Pulmonary artery endothelial cell (primary cell): Measurements from ENCODE around the gene DLG2. TPM values are rescaled to one million over a fixed set of nuclear protein-coding genes. Genes with fewer than 3 reads are reported as not detected.

Experiments used
- DNase-seq: peaks from one replicate; pipeline ENCODE4 v3.0.0-alpha.2; 2011; ENCODE audit warnings: low read depth, low spot score
- total RNA-seq: library from RNA; depleted of rRNA; stranded (reverse); fragments of >200 nt; gene quantifications from 2 replicates; pipeline ENCODE4 v1.2.3, GENCODE V29; 2014

DLG2 gene
- total RNA-seq, 1 donor from 2014 or later: 0.66 TPM

GRCh38 chr11:83663446-83663845 lies 1963.7 kb downstream of the DLG2 start:
- DNase-seq: no peak

DNA sequence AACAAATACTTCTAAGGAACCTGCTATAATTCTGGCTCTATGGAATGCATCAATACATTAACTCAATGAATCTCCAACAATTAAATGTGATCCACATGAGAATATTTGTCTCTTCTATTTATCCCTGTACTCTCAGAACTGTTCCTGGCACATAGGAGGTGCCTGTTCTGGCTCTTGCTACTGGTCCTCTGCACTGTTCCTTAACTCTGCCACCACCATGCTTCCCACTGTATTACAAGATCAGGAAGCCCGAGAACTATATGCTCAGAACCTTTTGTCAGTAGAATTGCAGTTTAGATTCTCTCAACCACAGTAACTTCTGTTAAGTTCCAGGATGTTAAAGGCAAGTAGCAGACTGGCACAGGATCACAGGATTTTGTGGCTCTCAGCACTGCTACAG lies 1964.7 kb downstream of the DLG2 start:
- DNase-seq: no peak

DNA sequence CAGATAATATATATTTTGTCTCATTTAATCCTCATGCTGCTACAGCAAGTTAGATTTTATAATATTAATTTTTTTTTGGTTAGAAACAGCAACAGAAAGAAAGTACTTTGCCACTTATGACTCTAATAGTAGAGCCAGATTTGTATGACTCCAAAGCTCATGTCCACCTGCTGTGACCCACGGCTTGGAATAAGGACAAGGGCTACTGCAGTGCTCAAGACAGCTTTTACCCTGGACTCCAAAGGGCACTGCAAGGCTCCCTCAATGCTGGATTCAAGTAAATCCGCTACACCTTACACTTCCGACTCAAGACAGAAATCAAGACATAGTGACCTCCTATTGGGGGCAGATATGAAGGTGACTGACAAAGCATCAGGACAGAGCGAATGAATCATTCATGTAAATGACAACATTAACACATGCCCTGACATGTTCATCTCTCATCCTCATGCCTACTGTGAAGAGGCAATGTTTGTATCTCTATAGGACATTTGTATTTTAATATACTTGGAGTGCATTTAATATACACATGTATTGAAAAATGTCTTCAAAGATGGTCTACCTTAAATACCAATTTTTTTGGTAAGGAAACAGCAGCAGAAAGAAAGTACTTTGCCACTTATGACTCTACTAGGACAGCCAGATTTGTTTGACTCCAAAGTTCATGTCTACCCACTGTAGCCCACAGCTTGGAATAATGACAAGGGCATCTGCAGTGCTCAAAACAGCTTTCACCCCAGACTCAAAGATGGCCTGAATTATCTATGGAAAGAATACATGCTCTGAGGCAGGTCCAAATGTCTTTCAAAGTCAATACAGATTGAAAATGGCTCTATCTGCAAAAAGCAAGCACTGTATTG lies 1965.4 kb downstream of the DLG2 start:
- DNase-seq: no peak

- no peak for DNase-seq
Measured at GRCh38 chr11:83659466-83659865, 1967.7 kb downstream of the DLG2 start.

DNA sequence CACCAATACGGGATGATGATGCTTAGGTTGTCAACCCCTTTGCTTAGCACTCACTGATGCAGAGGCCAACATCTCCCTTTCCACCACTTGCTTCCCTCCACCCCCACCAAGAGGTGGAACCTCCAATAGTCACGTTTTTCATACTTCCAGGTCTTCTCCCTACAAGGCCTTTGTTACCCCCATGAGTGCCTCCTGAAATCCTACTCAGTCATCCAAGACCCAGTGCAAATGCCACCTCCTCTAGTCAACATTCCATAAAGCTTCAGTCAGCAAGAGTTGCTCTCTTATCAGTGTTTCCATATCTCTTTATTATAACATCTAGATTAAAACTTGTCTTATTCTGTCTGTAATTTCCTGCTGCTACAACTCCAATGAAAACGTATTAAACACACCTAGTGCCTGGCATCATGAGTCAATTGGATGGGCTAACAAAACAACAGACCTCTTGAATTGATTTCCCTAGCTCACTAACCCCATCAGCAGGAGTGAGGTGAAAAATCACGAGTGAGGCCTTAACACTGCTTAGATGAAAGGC lies 1970.3 kb downstream of the DLG2 start:
- DNase-seq: no peak

DNA sequence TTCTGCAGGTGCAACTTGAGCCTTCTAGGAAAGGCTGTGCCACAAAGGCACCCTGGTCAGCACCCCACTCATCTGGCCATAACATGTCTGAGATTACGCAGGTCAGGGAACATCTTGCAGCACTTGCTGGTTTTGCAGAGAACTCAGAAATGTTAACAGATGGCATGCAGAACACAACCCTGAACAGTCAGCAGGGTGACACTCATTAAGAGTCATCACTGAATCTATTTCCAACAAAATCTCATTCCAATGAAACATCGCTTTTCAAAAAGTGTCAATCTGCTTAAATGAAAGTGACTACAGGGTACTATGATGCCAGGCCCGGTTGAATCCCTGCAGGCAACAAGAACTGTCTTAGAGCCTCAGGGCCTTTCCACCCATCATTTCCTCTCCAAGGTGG lies 1971.2 kb downstream of the DLG2 start:
- DNase-seq: no peak

DNA sequence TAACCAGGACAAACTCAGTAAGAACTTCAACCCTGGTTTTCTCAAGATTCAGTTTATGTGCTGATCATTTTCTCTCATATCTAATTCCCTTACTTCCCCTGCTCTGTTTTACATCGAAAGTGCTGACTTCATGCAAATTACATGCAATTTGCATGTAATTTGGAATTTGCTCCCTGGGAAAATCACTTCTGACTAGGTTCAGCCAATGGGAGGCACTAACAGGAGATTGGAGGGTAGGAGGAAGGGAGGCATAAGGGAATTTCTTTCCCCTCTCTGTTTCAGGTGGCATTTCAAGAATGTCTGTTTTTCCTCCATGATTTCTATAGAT lies 1977.7 kb downstream of the DLG2 start:
- no peak for DNase-seq

DNA sequence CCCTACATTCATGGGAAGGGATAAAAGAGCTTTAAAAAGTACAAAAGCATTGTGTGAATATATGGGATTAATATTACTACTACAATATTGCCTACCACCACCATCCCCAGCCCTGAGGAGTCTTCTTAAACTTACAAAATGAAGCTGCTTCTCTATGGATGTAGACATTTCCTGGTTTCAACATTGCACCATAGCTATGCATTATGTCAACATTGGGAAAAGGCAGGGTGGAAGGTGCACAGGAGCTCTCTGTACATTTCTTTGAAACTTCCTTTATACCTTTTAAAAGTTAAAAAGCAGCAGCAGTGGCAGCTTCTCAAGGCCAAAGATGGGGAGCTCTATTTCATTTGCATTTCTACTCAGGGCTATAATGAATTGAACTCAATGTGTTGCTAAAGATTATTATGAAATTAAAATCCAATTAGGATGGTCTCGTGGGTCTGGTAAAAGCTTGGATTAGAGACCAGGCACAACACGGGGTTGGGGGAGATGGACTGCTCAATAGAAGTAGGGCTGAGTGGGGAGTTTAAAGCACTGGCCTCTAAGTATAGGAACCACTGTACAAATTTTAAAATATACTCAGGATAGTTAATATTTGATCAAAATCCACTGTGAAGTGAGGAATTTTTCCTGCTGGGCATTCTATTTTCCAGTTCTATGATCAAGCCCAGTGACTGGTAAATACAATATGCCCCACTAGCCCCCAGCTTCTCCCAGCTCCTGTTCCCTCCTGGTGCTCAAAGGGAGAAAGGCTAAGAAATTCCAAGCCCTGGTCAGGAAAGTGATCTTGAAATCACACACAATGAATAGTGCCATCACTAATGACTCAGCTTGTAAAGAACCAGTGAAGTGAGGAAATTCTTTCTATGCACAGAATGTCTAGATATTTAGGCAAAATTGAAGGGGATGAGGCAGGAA lies 1978.3 kb downstream of the DLG2 start:
- DNase-seq: no peak

- DNase-seq: no peak
Measured at GRCh38 chr11:83645561-83645960, 1981.6 kb downstream of the DLG2 start.

DNA sequence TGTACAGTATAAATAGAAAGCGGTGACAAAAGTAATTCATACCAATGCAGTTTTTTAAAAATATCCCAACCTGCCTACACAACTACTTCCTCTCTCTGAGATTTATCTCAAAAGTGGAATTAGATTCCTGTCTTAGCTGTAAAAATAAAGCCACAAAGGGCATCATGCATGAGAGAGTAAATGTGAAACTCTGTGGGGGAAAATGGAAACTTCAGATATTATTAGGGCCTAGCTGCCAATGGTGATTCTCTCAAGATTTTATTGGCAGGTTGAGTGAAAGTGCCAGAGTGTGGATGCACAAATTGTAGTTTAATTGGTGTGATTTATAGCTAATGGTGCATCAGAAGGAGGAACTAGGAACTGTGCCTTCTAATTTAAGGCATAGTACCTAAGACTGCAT lies 1984.0 kb downstream of the DLG2 start:
- DNase-seq: no peak

DNA sequence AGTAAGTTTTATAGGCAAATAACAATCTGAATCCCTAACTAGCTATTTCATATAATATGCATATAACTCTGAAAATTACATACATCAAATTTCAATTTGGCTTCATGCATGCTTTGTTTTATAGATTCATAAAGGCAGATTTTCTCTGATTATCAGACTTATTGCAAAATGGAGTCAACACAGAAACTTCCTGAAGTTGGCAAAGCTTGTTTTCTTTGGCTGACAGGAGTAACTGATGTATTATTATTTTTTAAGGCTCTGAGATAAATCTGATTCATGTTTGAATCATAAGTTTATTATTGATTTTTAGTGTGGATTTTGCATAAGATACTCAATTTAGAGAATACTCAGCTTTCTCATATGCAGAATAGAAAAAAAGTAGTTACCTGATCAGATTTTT lies 1984.6 kb downstream of the DLG2 start:
- DNase-seq: no peak

DNA sequence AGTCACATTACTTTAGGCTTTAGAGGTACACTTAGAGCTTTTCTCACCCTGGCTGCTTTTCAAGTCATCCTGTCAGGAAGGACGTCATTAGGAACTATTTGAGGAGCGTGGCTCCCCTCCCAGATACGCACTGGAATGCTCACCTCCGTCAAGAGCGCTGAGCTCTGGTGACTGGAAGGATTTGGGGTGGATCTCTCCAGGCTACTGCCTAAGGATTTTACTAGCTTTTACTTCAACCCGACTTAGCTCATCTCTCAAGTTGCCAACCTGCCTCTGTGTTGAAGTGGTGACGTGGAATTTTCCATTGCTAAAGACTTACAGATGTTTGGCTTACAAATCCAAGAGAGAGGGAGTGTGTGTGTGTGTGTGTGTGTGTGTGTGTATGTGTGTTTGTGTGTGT lies 1985.6 kb downstream of the DLG2 start:
- no peak for DNase-seq

DNA sequence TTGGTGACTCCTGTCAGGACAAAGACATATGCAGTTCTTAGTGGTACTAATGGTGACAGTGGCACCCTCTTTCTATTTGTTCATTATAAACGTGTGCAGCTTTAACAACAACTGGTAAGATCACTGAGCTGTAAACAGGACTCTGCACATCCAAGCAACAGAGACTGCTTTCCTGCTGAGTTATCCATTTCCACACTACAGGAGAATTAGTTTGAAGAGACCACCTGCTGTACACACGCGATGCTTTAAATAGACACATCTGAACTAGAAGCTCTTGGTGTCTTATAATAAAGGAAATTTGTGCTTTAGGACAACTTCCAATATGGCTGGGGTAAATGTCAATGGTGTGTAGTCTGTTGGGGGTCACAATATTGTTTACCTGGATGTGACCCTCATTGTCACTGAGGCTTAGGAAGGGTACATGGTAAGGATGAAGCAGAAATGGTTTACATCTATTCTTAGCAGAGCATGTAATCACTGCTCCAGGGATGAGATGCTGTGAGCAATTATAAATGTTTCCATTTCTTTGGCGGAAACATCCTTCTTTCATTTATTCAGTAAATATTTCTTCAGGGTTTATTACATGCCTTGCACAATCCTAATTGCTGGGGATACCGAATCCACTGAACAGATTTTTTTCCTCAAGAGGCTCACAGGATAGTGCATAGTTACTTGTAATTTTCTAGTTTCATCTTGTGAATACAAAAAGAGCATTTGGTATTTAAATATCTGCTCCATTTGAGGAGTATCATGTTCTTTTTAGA lies 1987.0 kb downstream of the DLG2 start:
- DNase-seq: no peak

- no peak for DNase-seq
Measured at GRCh38 chr11:83635166-83635565, 1992.0 kb downstream of the DLG2 start.

- no peak for DNase-seq
Measured at GRCh38 chr11:83630211-83630610, 1996.9 kb downstream of the DLG2 start.

- DNase-seq: no peak
Measured at GRCh38 chr11:83629775-83630174, 1997.4 kb downstream of the DLG2 start.

DNA sequence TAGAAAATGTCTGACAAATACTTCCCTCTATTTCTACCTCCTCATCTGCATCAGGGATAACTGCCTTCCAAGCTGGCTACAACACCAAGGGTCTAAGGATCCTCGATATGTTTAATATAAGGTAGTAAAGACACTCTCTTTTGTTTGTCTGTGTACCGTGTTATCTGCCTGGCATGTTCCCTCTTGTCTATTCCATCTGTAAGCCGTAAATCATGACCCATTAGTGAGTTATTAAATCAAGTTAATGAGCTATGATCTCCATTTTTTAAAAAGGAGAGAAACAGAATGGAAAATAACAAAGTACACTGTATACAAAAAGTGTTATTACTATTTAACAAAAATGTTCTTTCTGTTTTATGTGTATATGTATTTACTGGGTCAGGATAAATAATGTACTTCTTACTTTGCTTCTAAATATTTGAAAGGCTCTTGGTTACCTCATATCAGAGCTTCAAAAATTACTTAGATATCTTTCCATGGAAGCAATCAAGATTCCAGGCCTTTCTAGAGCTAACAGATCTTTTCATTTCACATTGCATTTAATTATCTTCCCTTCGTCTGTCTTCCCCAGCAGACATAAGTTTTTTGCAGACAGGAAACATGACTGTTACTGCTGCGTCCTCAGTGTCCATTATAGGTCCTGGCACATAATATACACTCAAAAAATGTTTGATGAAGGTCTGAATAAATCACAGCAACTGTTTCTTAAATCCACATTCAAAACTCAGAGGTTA lies 1998.4 kb downstream of the DLG2 start:
- no peak for DNase-seq

- no peak for DNase-seq
Measured at GRCh38 chr11:83625336-83625735, 2001.8 kb downstream of the DLG2 start.

GRCh38 chr11:83617671-83618070 lies 2009.5 kb downstream of the DLG2 start:
- DNase-seq: no peak

DNA sequence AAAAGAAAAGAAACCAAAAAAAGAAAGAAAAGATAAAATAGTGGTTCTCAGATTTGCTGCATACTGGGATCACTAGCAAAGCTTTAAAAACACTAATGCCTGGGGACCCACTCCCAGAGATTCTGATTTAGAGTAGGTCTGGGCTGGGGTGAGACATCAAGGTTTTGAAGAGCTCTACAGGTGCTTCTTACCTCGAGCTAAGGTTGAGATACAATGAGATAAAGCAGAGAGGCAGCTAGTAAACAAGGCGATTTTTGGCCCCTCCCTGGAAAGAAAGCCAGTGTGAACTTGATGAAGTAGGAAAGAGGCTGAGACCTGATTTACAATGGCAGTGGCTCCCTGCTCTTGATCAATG lies 2013.4 kb downstream of the DLG2 start:
- DNase-seq: no peak
